Tibial nerve (tissue), 4 donors: ENCODE measurements around the gene ENTPD1.

Source experiments
- CTCF ChIP-seq, 5 experiments: fragments of 200-600 bp in 3 of 5; fragments of 450-650 bp in 2 of 5; sonication (generic) in 3 of 5; IDR thresholded peaks; one replicate each; pipeline ENCODE4 v1.5.1; 2016 to 2019; ENCODE audit warnings: antibody characterized with exemption in 5 of 5, mild to moderate bottlenecking in 3 of 5, moderate library complexity in 2 of 5
- EP300 ChIP-seq, 2 donors: sonication (generic); formaldehyde crosslinking; IDR thresholded peaks; one replicate each; pipeline ENCODE4 v1.6.1; 2017; ENCODE audit warnings: antibody characterized with exemption in 2 of 2, mild to moderate bottlenecking in 1 of 2

GRCh38 chr10:95730233-95730632, 25.7 kb upstream of the ENTPD1 start:
- no peak for TF ChIP-seq CTCF (IDR thresholded peaks at IDR 0.05)
- no peak for TF ChIP-seq EP300 (IDR thresholded peaks at IDR 0.05)
